Endothelial cell of umbilical vein (primary cell): ENCODE data around the gene TXNDC9. TPM values are rescaled to one million over a fixed set of nuclear protein-coding genes. Genes with fewer than 3 reads are reported as not detected.

Source experiments
- BruUV-seq: library from RNA; stranded (reverse); fragments of 400-500 nt; replicated peaks from 2 replicates; lab custom pipeline; 2021; lab: Mats Ljungman, UMichigan
- CTCF ChIA-PET: fragments of 300-600, 350-600 bp; sonication (Branson Sonifier 250); formaldehyde crosslinking; loops from one replicate; lab custom pipeline; 2021; ENCODE audit warnings: antibody characterized with exemption, inconsistent platforms; lab: Charles Lee
- POLR2A ChIA-PET: fragments of 300-600, 350-600 bp; sonication (Branson Sonifier 250); formaldehyde crosslinking; loops from one replicate; lab custom pipeline; 2021; ENCODE audit warnings: antibody characterized with exemption, inconsistent platforms; lab: Charles Lee
- DNase-seq: peaks from one replicate; pipeline ENCODE4 v3.0.0-alpha.2; 2011; ENCODE audit warnings: low read depth, low spot score
- FAIRE-seq: peaks from 2 replicates; lab custom pipeline; 2011; peaks lifted over from hg19 to GRCh38; lab: Jason Lieb, UNC
- H2AFZ ChIP-seq: 2 replicates; pipeline ENCODE4 v1.6.0; 2012; ENCODE audit warnings: low read depth, low read length, control low read depth, inconsistent platforms
- H3K27ac ChIP-seq: 2 replicates; pipeline ENCODE4 v1.5.1; 2011; ENCODE audit warnings: low read depth, mild to moderate bottlenecking, control low read depth, low read length, moderate library complexity; ENCODE audit not compliant: insufficient read depth
- H3K27me3 ChIP-seq, 2 experiments: 2 replicates each; pipeline versions ENCODE4 v1.6.0 to v1.6.1; 2011; ENCODE audit warnings: low read length in 2 of 2, mixed read lengths in 1 of 2; ENCODE audit not compliant: control insufficient read depth in 2 of 2, insufficient read depth in 2 of 2
- H3K36me3 ChIP-seq, 2 experiments: 2 replicates in 1 of 2; 3 replicates in 1 of 2; pipeline ENCODE4 v1.5.1; 2011; ENCODE audit warnings: low read length in 2 of 2, mild to moderate bottlenecking in 1 of 2, moderate library complexity in 1 of 2; ENCODE audit not compliant: control insufficient read depth in 2 of 2, insufficient read depth in 2 of 2; ENCODE audit errors: extremely low read depth in 1 of 2
- H3K4me1 ChIP-seq: 3 replicates; pipeline ENCODE4 v1.5.1; 2011; ENCODE audit warnings: mild to moderate bottlenecking, low read length; ENCODE audit not compliant: control insufficient read depth, insufficient read depth; ENCODE audit errors: extremely low read depth
- H3K4me2 ChIP-seq: 2 replicates; pipeline ENCODE4 v1.6.1; 2011; ENCODE audit warnings: low read length, control low read depth, mixed read lengths; ENCODE audit not compliant: insufficient read depth
- H3K4me3 ChIP-seq, 3 experiments: fragments of 200-600 bp in 1 of 3; sonication (generic), shearing (Covaris generic) in 1 of 3; replicated peaks in 1 of 3; 2 replicates each; pipeline ENCODE4 v1.5.1; 2011 to 2016; ENCODE audit warnings: control low read depth in 3 of 3, low read length in 3 of 3, mild to moderate bottlenecking in 2 of 3, inconsistent platforms in 1 of 3, low read depth in 1 of 3, moderate library complexity in 1 of 3; ENCODE audit not compliant: insufficient read depth in 1 of 3
- H3K79me2 ChIP-seq: 2 replicates; pipeline ENCODE4 v1.6.0; 2012; ENCODE audit warnings: low read length, inconsistent platforms; ENCODE audit not compliant: control insufficient read depth, insufficient read depth
- H3K9ac ChIP-seq: replicated peaks from 2 replicates; pipeline ENCODE3; 2011; ENCODE audit warnings: low read length, control low read depth; ENCODE audit not compliant: insufficient read depth; ENCODE audit errors: extremely low read depth
- H3K9me1 ChIP-seq: replicated peaks from 3 replicates; pipeline ENCODE4 v1.6.0; 2011; ENCODE audit warnings: mild to moderate bottlenecking, low read length; ENCODE audit not compliant: control insufficient read depth, insufficient read depth; ENCODE audit errors: extremely low read depth
- H3K9me3 ChIP-seq: replicated peaks from 2 replicates; pipeline ENCODE4 v1.5.1; 2012; ENCODE audit warnings: low read length, inconsistent platforms; ENCODE audit not compliant: control insufficient read depth, insufficient read depth
- H4K20me1 ChIP-seq: replicated peaks from 2 replicates; pipeline ENCODE3; 2011; ENCODE audit warnings: mild to moderate bottlenecking, low read length; ENCODE audit not compliant: control insufficient read depth, insufficient read depth; ENCODE audit errors: extremely low read depth
- EZH2 ChIP-seq: IDR thresholded peaks from 2 replicates; pipeline ENCODE4 v1.6.1; 2012; ENCODE audit warnings: borderline replicate concordance, low read depth, mild to moderate bottlenecking, moderate library complexity, low read length, inconsistent platforms; ENCODE audit not compliant: severe bottlenecking
- GATA2 ChIP-seq: IDR thresholded peaks from 2 replicates; pipeline ENCODE4 v1.7.0; 2011; ENCODE audit warnings: low read depth, mild to moderate bottlenecking, moderate library complexity, mixed read lengths, low read length; ENCODE audit not compliant: insufficient read length, insufficient read depth
- JUN ChIP-seq: IDR thresholded peaks from 2 replicates; pipeline ENCODE4 v1.6.1; 2011; ENCODE audit warnings: borderline replicate concordance, low read depth; ENCODE audit not compliant: insufficient read length, insufficient read depth
- MYC ChIP-seq: IDR thresholded peaks from one replicate; pipeline ENCODE4 v1.6.1; 2011; ENCODE audit warnings: mild to moderate bottlenecking, low read depth, low read length
- POLR2A ChIP-seq: IDR thresholded peaks from 2 replicates; pipeline ENCODE4 v1.6.1; 2012; ENCODE audit warnings: low read depth, mild to moderate bottlenecking, control low read depth, low read length
- POLR2AphosphoS5 ChIP-seq: IDR thresholded peaks from 2 replicates; pipeline ENCODE4 v1.6.1; 2012; ENCODE audit warnings: low read depth, mild to moderate bottlenecking, control low read depth, low read length, moderate library complexity; ENCODE audit not compliant: insufficient read depth
- dilution Hi-C: fragments of 300-500 bp; cut with MboI; formaldehyde crosslinking; loops from one replicate; pipeline ENCODE4 v1.15.0; 2019; ENCODE audit warnings: low sequenced_read_pairs; ENCODE audit not compliant: extremely low pct_ligation_motif_present
- intact Hi-C: fragments of 100-400 bp; cut with micrococcal nuclease; formaldehyde crosslinking; loops from one replicate; pipeline ENCODE4 v1.10.0; 2022
- polyA plus RNA-seq, 4 experiments: library from polyadenylated mRNA; depleted of rRNA in 3 of 4; stranded (reverse) in 3 of 4; unstranded in 1 of 4; fragments of >200 nt; gene quantifications; 2 replicates each; pipeline versions ENCODE4 v1.2.1 to v1.2.3, GENCODE V29; 2011 to 2012; ENCODE audit warnings: missing spikeins in 1 of 4
- total RNA-seq: library from RNA; stranded (reverse); gene quantifications from 2 replicates; pipeline ENCODE4 v1.2.3, GENCODE V29; 2021
- TF ChIP-seq, protein P1 (sequence below), 2 donors: IDR thresholded peaks; 1 replicate in 1 of 2; 2 replicates in 1 of 2; pipeline ENCODE4 v1.5.1; 2011; ENCODE audit warnings: low read length in 2 of 2, mild to moderate bottlenecking in 2 of 2, moderate library complexity in 2 of 2, control low read depth in 1 of 2, inconsistent platforms in 1 of 2, low read depth in 1 of 2; ENCODE audit not compliant: insufficient read depth in 1 of 2; ENCODE audit errors: extremely low read depth in 1 of 2
- TF ChIP-seq, protein P2 (sequence below): IDR thresholded peaks from 2 replicates; pipeline ENCODE4 v1.6.1; 2011; ENCODE audit not compliant: insufficient read depth, insufficient read length

The TXNDC9 gene
- total and polyA plus RNA-seq, 2 donors (not counting 3 experiments of a cell fraction or from before 2014, with no cell fraction given): 18.6 to 45.8 TPM

DNA sequence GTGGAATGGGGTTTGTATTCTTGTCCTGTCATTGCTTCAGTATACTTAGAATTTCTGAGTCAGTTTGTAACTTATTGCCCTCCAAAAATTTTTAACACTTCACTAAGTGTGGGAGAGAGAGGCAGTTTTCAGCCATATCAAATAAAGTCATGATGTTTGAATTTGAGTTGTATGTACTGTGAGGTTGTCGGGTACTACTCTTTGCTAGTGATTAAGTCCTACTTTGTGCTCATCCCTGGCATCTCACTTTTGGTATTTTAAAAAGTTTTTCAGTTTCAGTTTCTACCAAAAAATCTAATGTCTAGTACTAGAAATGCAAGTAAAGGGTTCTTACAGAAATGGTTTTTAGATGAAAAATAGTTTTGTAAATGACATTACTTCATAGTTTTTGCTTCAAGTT, 41.7 kb upstream of the TXNDC9 start:
- Histone ChIP-seq H3K36me3 (peaks cover 6 to 26% of the 10 kb centered on the region in 2 experiments), H3K79me2 (no peaks in the 10 kb centered on the region), H3K27ac (no peak overlapping the region), H3K9ac (no peak overlapping the region), H3K4me1 (no peaks in the 10 kb centered on the region), H3K4me2 (no peak overlapping the region), H3K4me3 (no peak overlapping the region), H2AFZ (no peak overlapping the region), H3K9me3 (no peaks in the 10 kb centered on the region), H3K9me1 (no peaks in the 10 kb centered on the region), H3K27me3 (no peaks in the 10 kb centered on the region), H4K20me1 (no peaks in the 10 kb centered on the region)
- dilution Hi-C loops (no loop called here), intact Hi-C loops (no loop called here)
- BruUV-seq: no TSS peak
- DNase-seq (no peak), FAIRE-seq (no peak)
- POLR2A ChIA-PET: interaction anchor here (0.6 kb wide), 1 partner anchor 37 kb away, joined by 4 read pairs; no protein-coding TSS in a partner anchor
- TF ChIP-seq EZH2 (no peak), POLR2AphosphoS5 (no peak), GATA2 (no peak), POLR2A (no peak), MYC (no peak), JUN (no peak)
- TF ChIP-seq, protein P1, sequence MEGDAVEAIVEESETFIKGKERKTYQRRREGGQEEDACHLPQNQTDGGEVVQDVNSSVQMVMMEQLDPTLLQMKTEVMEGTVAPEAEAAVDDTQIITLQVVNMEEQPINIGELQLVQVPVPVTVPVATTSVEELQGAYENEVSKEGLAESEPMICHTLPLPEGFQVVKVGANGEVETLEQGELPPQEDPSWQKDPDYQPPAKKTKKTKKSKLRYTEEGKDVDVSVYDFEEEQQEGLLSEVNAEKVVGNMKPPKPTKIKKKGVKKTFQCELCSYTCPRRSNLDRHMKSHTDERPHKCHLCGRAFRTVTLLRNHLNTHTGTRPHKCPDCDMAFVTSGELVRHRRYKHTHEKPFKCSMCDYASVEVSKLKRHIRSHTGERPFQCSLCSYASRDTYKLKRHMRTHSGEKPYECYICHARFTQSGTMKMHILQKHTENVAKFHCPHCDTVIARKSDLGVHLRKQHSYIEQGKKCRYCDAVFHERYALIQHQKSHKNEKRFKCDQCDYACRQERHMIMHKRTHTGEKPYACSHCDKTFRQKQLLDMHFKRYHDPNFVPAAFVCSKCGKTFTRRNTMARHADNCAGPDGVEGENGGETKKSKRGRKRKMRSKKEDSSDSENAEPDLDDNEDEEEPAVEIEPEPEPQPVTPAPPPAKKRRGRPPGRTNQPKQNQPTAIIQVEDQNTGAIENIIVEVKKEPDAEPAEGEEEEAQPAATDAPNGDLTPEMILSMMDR (IDR thresholded peaks at IDR 0.05; ENCODE audit: extremely low read depth in 1 of 2, insufficient read depth in 1 of 2, low read depth in 1 of 2, low read length in 2 of 2): no peak
- TF ChIP-seq, protein P2, sequence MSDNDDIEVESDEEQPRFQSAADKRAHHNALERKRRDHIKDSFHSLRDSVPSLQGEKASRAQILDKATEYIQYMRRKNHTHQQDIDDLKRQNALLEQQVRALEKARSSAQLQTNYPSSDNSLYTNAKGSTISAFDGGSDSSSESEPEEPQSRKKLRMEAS: no peak
- CTCF ChIA-PET: no interaction called here
